HG03457 (cell line): Measurements from ENCODE around the gene HOMER2.
"Not testable (repeated sequence)": the region's sequence is repeated elsewhere in the genome, so short reads cannot be mapped to it uniquely, and the experiment has no call there.

ENCODE experiments used
- ATAC-seq: cut with Tn5 transposase; IDR thresholded peaks from one replicate; pipeline ENCODE4 v1.9.1; 2021; ENCODE audit warnings: moderate number of reproducible peaks; ENCODE audit not compliant: unreplicated experiment

Gene HOMER2

DNA sequence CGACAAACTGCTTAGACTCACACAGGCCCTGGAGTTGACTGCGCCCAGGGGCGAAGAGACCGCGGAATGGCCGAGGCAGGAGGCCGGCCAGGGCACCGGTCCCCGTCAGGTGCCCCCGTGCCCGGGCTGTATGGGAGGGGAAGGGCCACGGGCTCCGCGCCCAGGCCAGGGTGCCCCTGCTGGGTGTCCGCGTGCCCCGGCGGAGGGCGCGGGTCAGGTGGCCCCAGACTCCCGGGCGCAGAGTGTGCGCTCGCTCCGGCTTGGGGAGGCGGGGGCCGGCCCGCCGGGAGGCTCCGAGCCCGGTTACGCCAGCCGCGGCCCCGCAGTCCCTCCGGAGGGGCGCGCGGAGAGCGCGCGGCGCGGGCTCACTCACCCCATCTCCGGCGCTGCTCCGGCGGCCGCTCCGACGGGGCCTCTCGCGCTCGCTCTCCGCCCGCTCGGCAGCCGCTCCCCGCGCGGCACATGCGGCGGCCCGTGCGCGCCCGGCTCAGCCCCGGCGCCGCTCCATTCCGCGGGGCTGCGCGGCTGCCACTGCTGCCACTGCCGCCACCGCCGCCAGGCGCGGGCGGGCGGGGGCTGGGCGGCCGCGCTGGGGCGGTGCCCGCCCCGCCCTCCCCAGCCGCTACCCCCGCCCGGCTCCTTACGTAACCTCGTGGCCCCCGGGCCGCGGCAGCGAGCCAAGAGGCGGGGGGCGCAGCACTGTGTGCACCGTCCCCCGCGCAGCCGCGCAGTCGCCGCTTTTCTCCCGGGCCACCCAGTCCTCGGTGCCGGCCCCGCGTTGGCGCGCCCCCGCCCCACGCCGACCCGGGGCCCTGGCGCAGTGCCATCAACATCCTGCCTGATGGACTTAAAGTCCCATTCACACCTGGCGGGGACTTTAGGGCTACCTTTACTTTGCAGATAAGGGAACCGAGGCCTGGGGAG, at the start of gene HOMER2:
Gene HOMER2 (minus strand): TSS at position 563 of the 924 bp plus-strand sequence. CDS start 185 bp downstream, at position 378.
- ATAC-seq = no peak

DNA sequence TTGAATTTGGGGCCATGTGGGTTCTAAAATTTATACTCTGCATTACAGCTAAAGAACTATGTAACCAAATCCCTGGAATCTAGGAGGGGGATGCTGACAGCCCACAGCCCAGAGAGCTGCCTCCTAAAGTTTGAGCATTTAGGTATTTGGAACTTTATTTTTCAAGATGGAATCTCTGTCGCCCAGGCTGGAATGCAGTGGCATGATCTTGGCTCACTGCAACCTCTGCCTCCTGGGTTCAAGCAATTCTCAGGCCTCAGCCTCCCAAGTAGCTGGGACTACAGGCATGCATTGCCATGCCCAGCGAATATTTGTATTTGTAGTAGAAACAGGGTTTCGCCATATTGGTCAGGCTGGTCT, 48.1 kb upstream of the HOMER2 start:
- ATAC-seq = not testable (repeated sequence)

DNA sequence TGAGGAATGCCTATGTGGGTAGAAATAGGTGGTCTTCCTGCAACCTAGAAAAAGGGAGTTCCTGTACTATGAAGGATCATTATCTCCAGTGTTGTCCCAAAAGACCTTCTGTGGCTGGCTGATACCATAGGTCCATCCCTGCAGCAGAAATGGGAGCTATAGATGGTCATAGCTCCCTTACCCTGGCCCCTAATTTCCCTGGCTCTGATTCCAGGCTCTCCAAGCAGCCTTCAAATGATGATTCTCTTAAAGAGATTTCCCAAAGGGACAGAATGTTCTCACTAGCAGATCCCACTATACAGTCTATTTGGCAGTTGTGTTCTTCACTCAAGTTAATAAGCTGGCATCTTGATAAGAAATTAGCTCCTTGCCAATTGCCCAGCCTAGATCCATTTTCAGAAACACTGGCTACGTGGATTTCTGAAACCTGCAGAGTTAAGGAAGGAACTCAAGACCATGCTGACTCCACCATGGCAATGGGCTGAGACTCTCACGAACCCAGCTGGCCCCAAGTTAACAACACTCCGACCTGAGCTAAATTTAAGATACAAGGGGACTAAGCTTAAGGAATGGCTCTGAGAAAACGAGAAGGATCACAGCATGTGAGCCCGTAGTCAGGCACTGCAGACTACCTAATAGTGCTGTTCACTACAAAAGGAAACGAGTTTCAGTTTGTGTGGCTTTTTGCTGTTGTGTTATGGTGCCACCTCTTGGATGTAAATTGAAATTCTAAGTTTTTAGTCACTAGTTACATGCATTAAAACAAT, 47.6 kb upstream of the HOMER2 start:
- ATAC-seq = peak; percentile 74

DNA sequence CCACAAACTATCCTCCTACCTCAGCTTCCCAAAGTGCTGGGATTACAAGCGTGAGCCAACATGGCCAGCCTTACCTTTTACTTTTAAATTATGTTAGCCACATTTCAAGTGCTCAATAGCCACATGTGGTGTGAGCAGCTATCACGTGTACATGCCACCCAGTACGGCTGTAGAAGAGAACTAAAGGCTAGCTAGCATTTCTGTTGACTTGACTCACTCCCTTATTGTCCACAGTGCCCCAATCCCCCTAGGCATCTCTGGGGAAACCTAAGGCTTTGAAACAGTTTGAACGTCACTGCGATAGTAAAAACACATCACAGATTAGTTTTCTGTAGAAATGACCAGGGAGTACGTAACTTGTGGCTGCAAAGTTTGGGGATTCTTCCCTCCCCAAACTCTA, 46.9 kb upstream of the HOMER2 start:
- ATAC-seq = no peak

DNA sequence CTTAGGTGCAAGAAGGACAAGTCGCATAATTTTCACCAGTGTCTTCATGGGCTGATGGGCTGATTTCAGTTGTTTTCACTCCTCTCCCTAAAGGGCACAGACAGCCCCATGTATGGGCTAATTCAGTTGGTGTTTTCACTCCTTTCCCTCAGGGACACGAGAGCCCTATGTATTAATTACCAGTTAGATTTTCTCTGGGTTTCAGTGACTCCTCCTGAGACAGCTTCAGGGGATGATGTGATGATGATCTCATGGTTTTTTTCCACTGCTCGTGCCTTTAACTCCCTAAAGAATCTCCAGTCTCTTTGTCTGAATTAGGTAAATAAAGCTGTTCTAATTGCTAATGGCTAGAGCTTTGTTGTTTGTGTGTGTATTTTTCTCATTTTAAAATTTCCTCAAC, 43.4 kb upstream of the HOMER2 start:
- no peak for ATAC-seq

DNA sequence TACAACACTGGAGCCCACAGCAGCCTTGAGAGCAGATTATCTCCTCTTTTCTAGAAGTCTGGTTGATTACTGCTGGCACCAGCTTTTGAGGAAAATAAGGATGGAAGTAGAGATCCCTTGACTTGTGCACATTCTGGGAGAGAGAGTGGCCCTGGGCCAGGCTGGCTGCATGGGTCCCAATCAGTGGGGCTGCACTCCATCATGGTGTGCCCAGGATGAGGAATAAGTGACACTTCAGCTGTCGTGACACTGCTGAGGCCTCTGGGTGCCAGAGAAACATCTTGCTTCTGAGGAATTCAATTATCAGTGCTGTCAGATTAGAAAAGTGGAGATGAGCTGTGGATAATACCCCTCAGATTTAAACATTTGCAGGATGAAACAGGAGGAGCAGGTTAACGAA, 42.6 kb upstream of the HOMER2 start:
- no peak for ATAC-seq

DNA sequence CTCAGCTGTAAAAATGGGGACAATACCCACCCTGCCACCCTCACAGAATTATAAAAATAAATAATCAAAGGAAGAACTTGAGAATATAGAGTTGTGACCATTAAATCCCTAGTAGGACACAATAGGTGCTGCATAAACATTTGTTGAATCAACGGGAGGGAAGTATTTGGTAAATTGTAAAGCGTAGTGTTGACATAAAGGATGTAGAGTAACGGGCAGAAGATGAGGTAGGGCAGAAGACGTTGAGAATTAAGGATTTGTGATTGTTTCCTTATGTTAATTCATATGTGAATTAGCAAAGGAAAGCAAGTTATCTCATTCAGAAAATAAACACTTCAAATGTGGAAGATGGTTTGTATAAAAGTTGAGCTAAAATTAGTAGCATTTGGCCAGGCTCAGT, 40.6 kb upstream of the HOMER2 start:
- no peak for ATAC-seq

DNA sequence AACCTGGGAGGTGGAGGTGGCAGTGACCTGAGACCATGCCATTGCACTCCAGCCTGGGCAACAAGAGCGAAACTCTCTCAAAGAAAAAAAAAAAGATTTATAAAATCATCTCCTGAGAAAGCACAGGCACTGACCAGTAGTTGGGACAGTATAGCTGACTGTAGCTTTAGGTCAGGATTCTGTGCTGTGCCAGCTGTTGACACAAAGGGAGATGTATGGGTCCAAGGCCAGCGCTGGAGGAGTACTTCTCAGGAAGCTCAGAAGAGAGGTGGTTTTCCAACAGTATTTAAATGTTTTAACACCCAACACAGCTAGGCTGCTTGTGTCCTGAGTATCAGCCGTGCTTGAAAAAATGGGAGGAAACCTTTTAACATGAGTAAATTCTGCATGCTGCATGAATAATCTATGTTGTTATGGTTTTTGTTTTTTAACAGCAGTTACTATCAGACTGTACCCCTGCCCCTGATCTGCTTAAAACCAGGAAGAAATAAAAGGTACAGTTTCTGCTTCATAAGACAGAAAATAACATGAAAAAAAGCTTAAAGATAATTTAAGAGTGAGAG, 40.0 kb upstream of the HOMER2 start:
- no peak for ATAC-seq

DNA sequence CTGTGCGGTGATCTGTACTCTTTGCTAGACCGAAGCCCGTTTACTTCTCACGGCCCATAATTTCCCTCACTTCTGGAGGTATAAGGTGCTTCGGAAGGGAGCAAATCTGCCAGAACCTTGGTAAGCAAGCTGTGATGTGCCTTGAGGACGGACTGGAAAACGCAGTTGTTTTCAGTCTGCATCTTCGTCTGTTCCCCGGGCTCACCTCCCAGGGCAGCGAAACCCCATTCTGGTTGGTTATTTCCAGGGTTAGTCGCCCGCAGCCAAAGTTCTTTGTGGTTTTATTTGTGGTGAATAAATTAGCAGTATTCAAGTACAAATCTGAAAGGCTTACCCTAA, 33.9 kb upstream of the HOMER2 start:
- ATAC-seq = peak; percentile 16

DNA sequence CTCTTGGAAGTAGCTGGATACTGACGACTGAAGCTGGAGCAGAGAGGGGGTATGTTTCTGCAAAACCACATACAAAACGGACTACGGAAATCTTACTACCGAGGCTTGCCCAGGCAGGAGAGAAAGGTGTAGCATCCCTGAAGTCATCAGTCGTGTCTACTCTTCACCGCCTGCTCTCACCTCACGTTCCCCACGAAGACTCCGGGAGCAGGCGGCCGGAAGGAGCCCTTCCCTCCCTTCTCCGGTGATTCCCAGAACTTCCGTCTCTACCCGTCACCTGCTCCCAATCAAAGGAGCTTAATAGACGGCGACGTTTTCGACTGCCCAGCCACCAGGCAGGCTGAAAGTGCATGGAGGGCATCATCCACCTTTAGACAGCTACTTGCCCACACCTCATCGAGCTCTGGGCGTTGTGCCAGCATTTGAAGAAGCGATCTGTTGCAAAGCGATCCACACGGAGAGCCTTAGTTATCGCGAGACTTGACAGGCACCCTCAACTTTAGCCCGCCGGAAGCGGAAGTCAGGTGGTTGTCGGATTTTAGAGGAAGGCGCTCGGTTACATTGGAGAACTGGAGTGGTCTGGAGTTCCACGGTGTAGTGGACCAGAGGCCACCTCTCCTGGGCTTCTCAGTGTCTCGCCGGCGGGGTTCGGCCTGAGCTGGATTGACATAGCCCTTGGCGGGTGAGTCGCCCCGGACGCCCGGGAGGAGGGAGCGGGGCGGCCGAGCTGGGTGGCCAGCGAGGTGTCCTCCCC, 33.3 kb upstream of the HOMER2 start, which contains the start of gene RAMAC:
Gene RAMAC (plus strand): TSS at position 523 of the 754 bp plus-strand sequence. CDS start 2,809 bp downstream, outside the sequence.
- peak; percentile 85 for ATAC-seq

DNA sequence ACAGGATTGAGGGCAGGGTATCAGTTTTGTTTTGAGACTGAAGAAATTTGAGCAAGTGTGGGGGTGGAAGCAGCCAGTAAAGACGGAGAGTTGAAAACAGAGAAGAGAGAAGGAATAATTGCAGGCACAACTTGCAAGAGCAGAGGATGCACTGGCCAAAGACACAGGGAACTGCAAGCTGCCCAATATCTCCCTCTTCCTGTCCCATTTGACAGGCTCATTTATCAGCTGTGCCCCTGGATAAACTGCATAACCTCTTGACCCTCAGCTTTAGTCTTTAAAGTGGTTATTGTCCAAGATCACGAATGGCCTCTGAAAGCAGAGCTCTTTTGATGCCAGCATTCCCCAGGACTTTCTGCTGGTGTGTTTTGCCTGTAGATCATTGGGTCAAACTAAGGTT, 28.5 kb upstream of the HOMER2 start:
- no peak for ATAC-seq

DNA sequence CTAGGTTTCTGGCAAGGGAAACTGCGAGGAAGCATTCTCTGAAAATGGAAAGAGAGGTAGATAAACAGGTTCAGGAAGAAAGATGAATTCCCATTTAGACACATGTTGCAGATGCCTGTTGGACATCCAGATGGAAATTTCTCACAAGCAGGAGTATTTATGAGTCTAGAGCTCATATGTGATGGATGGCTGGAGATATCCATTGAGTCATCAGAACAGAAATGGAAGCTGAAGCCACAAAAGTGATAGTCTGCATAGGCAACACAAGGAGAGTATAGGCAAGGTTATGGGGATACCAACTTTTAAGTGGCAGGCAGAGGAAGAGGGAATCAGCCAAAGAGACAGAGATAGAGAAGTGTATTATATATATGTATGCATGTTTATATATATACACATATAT, 27.2 kb upstream of the HOMER2 start:
- ATAC-seq = no peak

DNA sequence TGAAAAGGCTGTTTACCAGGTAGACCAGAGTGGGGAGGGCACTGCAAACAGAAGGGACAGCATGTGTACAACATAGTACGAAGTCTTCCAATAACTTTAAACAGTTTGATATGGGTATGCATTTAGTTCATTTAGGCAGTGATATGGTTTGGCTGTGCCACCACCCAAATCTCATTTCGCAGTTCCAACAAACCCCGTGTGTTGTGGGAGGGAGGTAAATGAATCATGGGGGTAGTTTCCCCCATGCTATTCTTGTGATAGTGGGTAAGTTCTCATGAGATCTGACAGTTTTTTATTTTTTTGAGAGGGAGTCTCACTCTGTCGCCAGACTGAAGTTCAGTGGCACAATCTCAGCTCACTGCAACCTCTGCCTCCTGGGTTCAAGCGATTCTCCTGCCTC, 25.9 kb upstream of the HOMER2 start:
- ATAC-seq = no peak

DNA sequence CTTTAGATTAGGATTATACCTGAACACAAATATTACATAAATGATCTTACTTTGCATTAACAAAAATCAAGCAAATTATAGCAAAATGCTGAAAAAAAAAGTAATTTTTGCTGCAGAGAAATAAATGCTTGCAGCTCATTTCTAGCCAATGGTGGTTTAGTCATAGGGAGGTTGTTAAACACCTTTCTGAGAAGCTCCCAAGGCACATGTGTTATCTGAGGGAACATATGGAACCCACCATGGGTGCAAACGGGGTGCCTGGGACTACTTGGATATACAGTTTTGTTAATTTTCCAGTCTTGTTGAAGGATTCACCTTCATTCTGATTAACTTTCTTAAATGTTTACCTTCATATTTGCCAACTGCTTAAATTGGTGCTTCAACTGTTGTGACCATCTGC, 24.6 kb upstream of the HOMER2 start:
- no peak for ATAC-seq

DNA sequence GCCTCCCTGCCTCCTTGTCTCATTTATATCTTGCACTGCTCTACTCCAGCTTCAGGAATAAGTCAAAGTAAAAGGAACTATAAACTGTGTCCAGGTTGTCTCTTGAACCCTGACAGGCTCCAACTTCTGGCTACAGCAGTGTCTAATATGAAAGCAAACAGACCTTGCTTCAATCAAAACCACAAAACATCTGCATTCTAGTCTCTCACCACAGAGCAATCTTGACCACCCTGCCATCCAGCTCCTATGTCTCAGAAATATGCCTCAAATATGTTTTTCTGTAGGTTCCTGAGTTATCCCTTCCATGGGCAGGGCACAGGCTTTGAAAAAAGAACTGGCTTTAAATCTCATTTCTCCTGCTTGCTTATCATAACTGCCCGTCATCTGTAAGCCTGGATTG, 20.5 kb upstream of the HOMER2 start:
- no peak for ATAC-seq

DNA sequence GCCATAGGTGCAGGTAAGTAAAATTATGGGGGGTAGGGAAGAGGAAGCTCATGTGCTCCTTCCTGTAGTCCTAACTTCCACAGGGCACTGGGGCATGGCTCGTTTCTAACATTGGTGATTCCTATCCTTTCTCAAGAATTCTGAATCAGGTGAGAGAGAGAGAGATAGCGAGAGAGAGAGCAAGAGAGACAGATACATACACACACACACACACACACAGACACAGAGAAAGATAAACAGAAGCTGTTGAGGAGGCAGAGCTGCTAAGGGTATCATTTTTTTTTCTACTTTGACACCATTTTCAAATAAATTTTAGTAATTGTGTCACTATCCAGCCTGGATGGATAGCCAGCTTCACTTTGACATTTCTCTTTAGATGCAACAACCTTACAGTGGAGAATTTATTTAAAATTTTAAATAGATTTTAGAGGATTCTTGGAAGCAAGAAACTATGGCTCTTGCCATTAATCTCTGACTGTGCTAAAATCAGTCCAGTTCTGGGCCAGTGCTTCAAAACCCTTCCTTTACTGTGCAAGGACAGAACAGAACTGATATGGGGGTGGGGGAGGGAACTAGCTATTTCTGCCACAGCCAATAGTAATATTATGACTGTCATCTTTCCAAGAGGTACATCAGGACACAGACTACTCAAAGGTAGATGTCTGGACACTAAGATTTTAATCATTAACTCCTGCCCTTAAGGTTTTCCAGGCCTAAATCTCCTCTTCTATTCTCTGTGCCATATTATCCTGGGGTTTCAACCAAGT, 18.9 kb upstream of the HOMER2 start:
- ATAC-seq = no peak

DNA sequence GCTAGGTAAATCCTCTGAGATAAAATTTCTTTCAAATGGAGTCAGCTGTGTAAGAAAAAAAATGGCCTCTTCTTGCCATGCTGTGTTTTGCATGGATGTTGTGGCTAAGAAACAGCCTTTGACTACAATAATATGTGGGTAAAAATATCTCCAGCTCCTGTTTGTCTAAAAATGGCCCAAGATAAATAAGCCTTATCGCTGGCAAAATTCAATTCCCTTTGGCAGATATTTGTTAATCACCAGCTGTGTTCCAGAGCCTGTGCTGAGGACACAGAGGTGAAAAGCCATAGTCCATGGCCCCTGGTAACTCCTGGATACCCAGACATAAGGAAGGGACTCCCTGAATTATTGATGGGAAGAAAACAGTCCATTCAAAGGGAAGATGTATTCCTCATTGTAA, 18.2 kb upstream of the HOMER2 start:
- ATAC-seq = no peak

DNA sequence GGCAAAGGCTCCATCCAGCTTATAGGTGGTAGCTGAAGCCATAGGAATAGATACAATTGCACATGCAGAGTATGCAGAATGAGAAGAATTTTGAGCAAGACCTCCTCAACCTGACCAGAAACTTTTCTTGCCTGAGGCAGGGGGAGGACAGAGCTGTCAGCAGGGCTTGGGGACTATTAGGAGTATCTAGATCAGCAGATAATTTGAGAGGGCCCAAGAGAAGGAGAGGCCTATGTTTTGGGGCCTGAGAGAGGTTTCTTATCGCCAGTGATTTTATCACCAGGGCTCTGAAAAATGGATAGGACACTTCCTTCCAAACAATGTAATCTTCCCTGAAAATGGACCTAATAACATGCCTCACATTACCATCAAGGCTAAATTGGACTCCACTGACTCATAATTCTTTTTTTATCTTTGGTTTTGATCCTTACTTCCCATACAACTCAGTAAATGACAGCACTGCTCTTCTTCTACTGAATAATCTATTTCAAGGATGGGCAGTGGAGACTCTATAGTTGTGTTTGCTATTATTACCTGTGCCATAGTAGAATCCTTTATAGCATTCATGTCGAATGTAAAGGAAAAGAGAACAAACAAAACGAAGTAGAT, 17.7 kb upstream of the HOMER2 start:
- no peak for ATAC-seq

DNA sequence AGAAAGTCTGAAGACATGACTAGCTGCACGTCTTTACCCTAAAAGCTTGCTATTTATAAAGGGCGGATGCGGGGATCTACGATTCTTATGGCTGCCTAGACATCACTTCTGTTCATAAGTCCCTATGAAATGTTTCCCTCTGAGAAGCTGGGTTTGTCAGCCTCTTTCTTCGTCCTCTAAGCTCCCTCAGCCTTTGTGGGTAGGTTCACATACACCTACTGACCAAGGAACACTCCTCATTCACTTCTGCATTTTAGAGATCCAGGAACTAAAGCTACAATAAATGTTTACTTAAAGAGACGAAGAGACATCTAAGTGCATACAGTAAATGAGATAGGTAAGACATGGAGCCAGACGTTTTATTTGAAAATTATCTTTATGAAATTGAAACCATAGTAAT, 16.8 kb upstream of the HOMER2 start:
- ATAC-seq = no peak

DNA sequence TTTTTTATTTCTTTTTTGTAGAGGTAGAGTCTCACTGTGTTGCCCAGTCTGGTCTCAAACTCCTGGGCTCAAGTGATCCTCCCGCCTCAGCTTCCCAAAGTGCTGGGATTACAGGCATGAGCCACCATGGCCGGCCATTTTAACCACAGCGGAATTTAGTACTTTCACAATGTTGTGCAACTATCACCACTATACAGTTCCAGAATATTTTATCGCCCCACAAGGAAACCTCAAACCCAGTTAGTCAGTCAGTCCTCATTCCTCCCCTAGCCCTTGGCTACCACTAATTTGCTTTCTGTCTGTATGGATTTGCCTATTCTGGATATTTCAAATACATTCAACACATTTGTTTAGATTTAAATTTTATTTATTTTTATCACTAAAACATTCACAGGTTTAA, 15.5 kb upstream of the HOMER2 start:
- no peak for ATAC-seq
